ENCODE results near the gene HNRNPA3. TPM values are rescaled to one million over a fixed set of nuclear protein-coding genes. Genes with fewer than 3 reads are reported as not detected.

Gene HNRNPA3
- 33.7 and 45.2 TPM in 2 replicates for total RNA-seq

DNA sequence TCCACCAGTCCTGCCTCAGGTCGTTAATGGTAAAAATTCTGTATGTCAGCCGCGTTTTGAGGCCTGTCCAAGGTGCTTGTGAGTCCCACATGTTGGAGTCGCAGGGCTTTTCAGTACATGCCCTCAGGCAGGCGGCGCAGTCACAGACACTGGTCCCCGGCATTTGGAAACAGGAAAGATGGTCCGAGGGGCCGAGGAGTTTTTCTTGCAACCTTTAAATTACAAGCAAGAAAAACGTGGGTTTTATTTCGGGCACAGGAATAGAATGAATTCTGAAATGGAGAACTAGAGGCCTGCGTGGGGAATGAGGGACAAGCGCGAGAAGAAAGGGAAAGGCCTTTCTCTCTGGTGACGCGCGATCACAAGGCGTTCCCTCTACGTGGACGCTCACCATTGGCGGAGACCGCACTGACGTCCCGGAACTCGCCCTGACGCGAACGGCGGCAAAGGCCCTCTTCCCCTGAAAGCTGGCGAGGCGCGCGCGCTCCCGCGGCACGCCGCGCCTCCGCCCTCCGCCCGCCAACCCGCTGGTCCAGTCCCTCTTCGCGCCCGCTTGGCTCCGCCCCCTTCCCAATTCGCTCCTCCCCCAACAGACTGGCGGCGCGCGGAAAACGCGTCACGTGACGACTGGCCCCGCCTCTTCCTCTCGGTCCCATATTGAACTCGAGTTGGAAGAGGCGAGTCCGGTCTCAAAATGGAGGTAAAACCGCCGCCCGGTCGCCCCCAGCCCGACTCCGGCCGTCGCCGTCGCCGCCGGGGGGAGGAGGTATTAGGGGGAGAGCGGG, at the start of gene HNRNPA3:
TSS of gene HNRNPA3 (plus strand) at position 689 of the 785 bp plus-strand sequence. CDS start at position 695, 6 bp downstream.

DNA sequence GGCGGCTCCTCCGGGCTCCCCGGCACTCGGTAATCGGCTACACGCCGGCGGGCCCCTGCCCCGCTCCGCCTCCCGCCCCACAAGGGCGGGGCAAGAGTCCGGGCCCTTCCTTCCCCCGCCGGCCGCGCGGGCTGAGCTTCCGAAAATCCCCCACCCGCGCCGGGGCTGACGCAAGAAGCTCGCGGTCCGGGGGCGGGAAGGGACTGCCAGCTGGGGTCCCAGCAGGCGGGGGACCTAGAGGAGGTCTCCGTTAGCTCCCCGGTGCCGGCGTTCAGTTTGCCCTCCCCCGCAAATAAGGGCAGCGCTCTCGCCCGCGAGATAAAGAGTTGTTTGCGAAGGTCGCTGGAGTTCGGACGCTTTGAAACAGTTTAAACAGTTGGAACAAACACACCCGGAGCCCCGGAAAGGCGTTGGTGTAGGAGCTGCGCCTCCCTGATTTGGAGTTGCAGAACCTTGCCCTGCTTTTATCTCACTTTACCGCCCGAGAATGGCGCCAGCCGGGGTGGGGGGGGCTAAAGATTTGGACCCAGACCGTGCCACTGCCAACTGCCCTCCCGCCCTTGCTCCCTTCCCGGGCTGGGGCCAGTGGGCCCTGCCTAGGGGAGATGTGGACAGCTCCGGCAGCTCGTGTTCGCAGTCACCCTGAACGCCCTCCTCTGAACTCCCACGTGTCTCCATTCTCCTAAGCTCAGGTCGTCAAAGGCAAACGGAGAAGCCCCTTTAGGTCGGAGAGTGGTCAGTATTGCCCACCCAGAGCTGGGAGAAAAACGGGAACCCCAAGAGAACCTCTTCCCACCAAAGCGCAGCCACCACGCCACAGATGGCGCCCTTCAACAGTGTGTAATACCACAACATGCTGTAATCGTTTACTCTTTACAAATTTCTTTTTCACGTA, 52.3 kb downstream of the HNRNPA3 start, which contains the start of gene NFE2L2:
TSS of gene NFE2L2 (minus strand) at position 35 of the 895 bp plus-strand sequence. CDS start 151 bp downstream, outside the sequence.

Small RNA genes lying within 50 kb of the gene (small RNA-seq; reads per million reads assigned to genes)
- not detected for gene MIR3128
- not detected for gene RF00019

Other genes starting within 250 kb of the HNRNPA3 start
- 85.8 and 106 TPM in 2 replicates for gene NFE2L2, start 51.9 kb downstream of the HNRNPA3 start, total RNA-seq
- 37.5 and 41.0 TPM in 2 replicates for gene AGPS, start 180.0 kb downstream of the HNRNPA3 start, total RNA-seq

All from articular chondrocyte of knee joint (primary cell).